Spleen (tissue), 13 donors: Measurements from ENCODE around the gene TMEM106B. TPM values are rescaled to one million over a fixed set of nuclear protein-coding genes. Genes with fewer than 3 reads are reported as not detected.
"Not testable (repeated sequence)": the region's sequence is repeated elsewhere in the genome, so short reads cannot be mapped to it uniquely, and the experiment has no call there.

Experiments
- DNase-seq: peaks from one replicate; pipeline ENCODE4 v3.0.0-alpha.2; 2020
- H3K27ac ChIP-seq, 8 donors: fragments of 200-600 bp; sonication (generic) in 7 of 8; 1 replicate in 4 of 8; 2 replicates in 4 of 8; pipeline versions ENCODE4 v1.5.0 to v1.8.0; 2016 to 2021; ENCODE audit warnings: inconsistent platforms in 4 of 8, mild to moderate bottlenecking in 4 of 8, moderate library complexity in 1 of 8
- H3K27me3 ChIP-seq, 7 donors: fragments of 200-600 bp; sonication (generic) in 6 of 7; replicated peaks in 1 of 7; 1 replicate in 4 of 7; 2 replicates in 3 of 7; pipeline versions ENCODE4 v1.5.0 to v1.8.0; 2016 to 2021; ENCODE audit warnings: inconsistent platforms in 3 of 7, mild to moderate bottlenecking in 1 of 7
- H3K36me3 ChIP-seq, 6 donors: fragments of 200-600 bp; sonication (generic) in 5 of 6; 1 replicate in 4 of 6; 2 replicates in 2 of 6; pipeline versions ENCODE4 v1.5.0 to v1.8.0; 2016 to 2021; ENCODE audit warnings: inconsistent platforms in 2 of 6
- H3K4me1 ChIP-seq, 6 donors: fragments of 200-600 bp; sonication (generic) in 5 of 6; 1 replicate in 3 of 6; 2 replicates in 3 of 6; pipeline versions ENCODE4 v1.5.0 to v1.8.0; 2016 to 2021; ENCODE audit warnings: inconsistent platforms in 3 of 6
- H3K4me3 ChIP-seq, 8 donors: fragments of 200-600 bp; sonication (generic) in 7 of 8; 1 replicate in 4 of 8; 2 replicates in 4 of 8; pipeline versions ENCODE4 v1.5.0 to v1.8.0; 2016 to 2021; ENCODE audit warnings: inconsistent platforms in 4 of 8, mild to moderate bottlenecking in 4 of 8, moderate library complexity in 2 of 8
- H3K9me3 ChIP-seq, 8 donors: fragments of 200-600 bp; sonication (generic) in 7 of 8; 1 replicate in 4 of 8; 2 replicates in 4 of 8; pipeline versions ENCODE4 v1.5.0 to v1.8.0; 2016 to 2021; ENCODE audit warnings: inconsistent platforms in 4 of 8
- CTCF ChIP-seq, 11 experiments: fragments of 200-600 bp in 7 of 11; fragments of 450-650 bp in 4 of 11; sonication (generic) in 4 of 11; IDR thresholded peaks in 8 of 11; conservative IDR thresholded peaks in 3 of 11; 1 replicate in 7 of 11; 2 replicates in 4 of 11; pipeline versions ENCODE4 v1.4.0 to v1.8.0; 2016 to 2021; ENCODE audit warnings: antibody characterized with exemption in 11 of 11, inconsistent platforms in 4 of 11, mild to moderate bottlenecking in 1 of 11
- POLR2A ChIP-seq, 3 donors: fragments of 450-650 bp; IDR thresholded peaks; one replicate each; pipeline ENCODE4 v1.5.1; 2017; ENCODE audit warnings: antibody characterized with exemption in 3 of 3, mild to moderate bottlenecking in 1 of 3
- POLR2AphosphoS5 ChIP-seq, 3 donors: sonication (generic); formaldehyde crosslinking; IDR thresholded peaks; one replicate each; pipeline ENCODE4 v1.5.1; 2017; ENCODE audit warnings: antibody characterized with exemption in 3 of 3
- WGBS, 5 donors: extraction: QIAGEN DNeasy Blood & Tissue Kit in 3 of 5; methylation state at CpG; one replicate each; pipeline versions ENCODE4 v1.1.5 to v1.1.7; 2013 to 2018; 5-methylcytosine and 5-hydroxymethylcytosine counted together
- intact Hi-C: fragments of 100-400 bp; cut with DNase I; formaldehyde crosslinking; loops from one replicate; pipeline ENCODE4 v1.15.0; 2023; ENCODE audit warnings: low total_unique reads
- long read RNA-seq, 2 donors: transcript quantifications; one replicate each; lab custom pipeline, GENCODE V29; 2026
- polyA plus RNA-seq, 3 donors: library from polyadenylated mRNA; stranded (reverse); fragments of 200-250 nt; gene quantifications; one replicate each; pipeline ENCODE4 v1.2.1, GENCODE V29; 2013
- total RNA-seq, 7 donors: library from RNA; depleted of rRNA in 3 of 7; stranded (reverse); fragments of >200 nt in 3 of 7; fragmentation: NEBNext Ultra II Directional in 4 of 7; extraction: Animal tissue kit (Norgen Biotek cat#: 25700) in 4 of 7; gene quantifications; one replicate each; pipeline versions ENCODE4 v1.1.0 to v1.2.1, GENCODE V29; 2016 to 2021
- donor health status: healthy with polysubstance abuse.
- donor health status: DM: no; HTN: no; CAD: no; lungs with moderate emphysema.
- donor health status: DM: no; HTN: no; CAD: no.
- donor health status: Bipolar disorder and iron deficiency.
- donor health status: healthy.
- donor health status: DM: no; HTN: no; CAD: no.
- donor health status: DM: yes; HTN: yes; CAD: no.

The TMEM106B gene
- total RNA-seq (10 to 100 TPM; 25.7 to 58.2 (median 40.0) TPM), polyA plus RNA-seq (1 to 10 TPM; 6.6 to 8.9 (median 7.2) TPM)
- long read RNA-seq, donor 1, transcript TMEM106B-202 (8 exons, 2,126 nt): major isoform, 9 of 9 reads
- long read RNA-seq, donor 1, partial matches to known transcripts: 0 of 9 reads
- long read RNA-seq, donor 1, other reads (novel, unspliced or antisense): 0 of 9 reads
- long read RNA-seq, donor 2, transcript TMEM106B-202 (8 exons, 2,126 nt): major isoform, 10 of 10 reads
- long read RNA-seq, donor 2, partial matches to known transcripts: 0 of 10 reads
- long read RNA-seq, donor 2, other reads (novel, unspliced or antisense): 0 of 10 reads

GRCh38 chr7:12211054-12211710, at the start of gene TMEM106B:
TMEM106B (plus strand) TSS chr7:12211294; CDS start chr7:12214811, 3,517 bp downstream.
- Histone ChIP-seq H3K27ac (peak within 1 kb of the TSS; percentile 90 to 98 (median 96)), H3K4me1 (peaks cover 16 to 45% (median 26%) of the 10 kb centered on the region in 6 donors), H3K9me3 (no peaks in the 10 kb centered on the region), H3K27me3 (peaks cover 0 to 8% (median 0%) of the 10 kb centered on the region in 7 donors), H3K4me3 (peak within 1 kb of the TSS; percentile 51 to 82 (median 65)), H3K36me3 (peaks cover 0 to 20% (median 9%) of the 10 kb centered on the region in 6 donors)
- intact Hi-C loops: no loop called here
- TF ChIP-seq POLR2A (IDR thresholded peaks at IDR 0.05): peak; percentile 26 to 72 (median 61)
- TF ChIP-seq CTCF (IDR thresholded peaks at IDR 0.05 in 8 of 11, conservative IDR thresholded peaks at IDR 0.05 in 3 of 11): peak in 4 of 11 experiments; percentile 12 to 41 (median 16)
- TF ChIP-seq POLR2AphosphoS5 (IDR thresholded peaks at IDR 0.05): peak; percentile 95 to 97 (median 97)
- 0% methylated on average over 27 to 62 of the region's 62 CpGs for WGBS, 5 donors
- peak; percentile 99 for DNase-seq

- DNase-seq: no peak
- 42 to 59% (median 56%) methylated on average over 5 of the region's 5 CpGs for WGBS, 5 donors
- TF ChIP-seq CTCF (IDR thresholded peaks at IDR 0.05 in 8 of 11, conservative IDR thresholded peaks at IDR 0.05 in 3 of 11) (no peak), POLR2AphosphoS5 (IDR thresholded peaks at IDR 0.05) (no peak), POLR2A (IDR thresholded peaks at IDR 0.05) (no peak)
- H3K9me3 ChIP-seq: peaks cover 0 to 34% (median 6%) of the 10 kb centered on the region in 8 donors
- H3K4me3 ChIP-seq: no peak overlapping the region
- H3K27ac ChIP-seq: no peak overlapping the region
- no peaks in the 10 kb centered on the region for H3K36me3 ChIP-seq
- intact Hi-C loops: no loop called here
- H3K27me3 ChIP-seq: no peaks in the 10 kb centered on the region
- no peaks in the 10 kb centered on the region for H3K4me1 ChIP-seq
These were observed 48.5 kb upstream of the TMEM106B start for GRCh38 chr7:12162415-12163113.

- H3K36me3 ChIP-seq, H3K27me3 ChIP-seq, DNase-seq, intact Hi-C loops, H3K4me1 ChIP-seq, H3K27ac ChIP-seq, H3K4me3 ChIP-seq: not testable (repeated sequence)
- 70 to 89% (median 82%) methylated on average over 3 of the region's 3 CpGs for WGBS, 5 donors
- H3K9me3 ChIP-seq: peaks cover 0 to 53% (median 21%) of the 10 kb centered on the region in 8 donors
These were observed 43.0 kb upstream of the TMEM106B start for GRCh38 chr7:12168065-12168464.

GRCh38 chr7:12169981-12170820, 40.9 kb upstream of the TMEM106B start:
- H3K4me1 ChIP-seq, H3K36me3 ChIP-seq, DNase-seq, H3K4me3 ChIP-seq, intact Hi-C loops: not testable (repeated sequence)
- WGBS, 5 donors: 68 to 84% (median 74%) methylated on average over 6 of the region's 6 CpGs
- Histone ChIP-seq H3K27ac (peak overlapping the region in 1 of 8 donors; percentile 36), H3K9me3 (peaks cover 0 to 39% (median 19%) of the 10 kb centered on the region in 8 donors), H3K27me3 (peaks cover 0 to 16% (median 0%) of the 10 kb centered on the region in 7 donors)
